ENCODE results near the gene HCN1.
"Not testable (repeated sequence)": the region's sequence is repeated elsewhere in the genome, so short reads cannot be mapped to it uniquely, and the experiment has no call there.

Gene HCN1

GRCh38 chr5:45617859-45618416 is 78.2 kb downstream of the HCN1 start:
- no peak for DNase-seq (ENCODE audit: low read depth)

- no peak for DNase-seq (ENCODE audit: low read depth)
These were observed 86.5 kb downstream of the HCN1 start for GRCh38 chr5:45609661-45610060.

DNA sequence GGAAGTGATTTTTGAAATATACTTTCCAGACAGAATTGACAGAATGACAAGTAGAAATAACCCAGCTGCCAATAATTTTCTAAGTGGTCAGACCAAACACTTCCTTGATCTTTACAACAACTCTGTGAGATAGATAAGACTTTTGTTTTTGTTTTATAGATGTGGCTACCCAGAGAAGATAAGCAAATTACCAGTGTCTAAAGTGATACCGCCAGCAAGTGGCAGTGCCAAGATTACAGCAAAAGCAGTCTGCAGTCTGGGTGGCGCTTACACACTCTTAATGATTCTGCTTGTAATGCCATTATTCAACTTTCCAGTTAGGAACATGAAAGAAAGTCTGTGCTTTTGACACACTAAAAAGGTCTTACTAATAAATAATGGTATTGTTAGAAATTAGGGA is 92.1 kb downstream of the HCN1 start:
- no peak for DNase-seq (ENCODE audit: low read depth)

- DNase-seq (ENCODE audit: low read depth) = no peak
These were observed 94.8 kb downstream of the HCN1 start for GRCh38 chr5:45601424-45601823.

DNA sequence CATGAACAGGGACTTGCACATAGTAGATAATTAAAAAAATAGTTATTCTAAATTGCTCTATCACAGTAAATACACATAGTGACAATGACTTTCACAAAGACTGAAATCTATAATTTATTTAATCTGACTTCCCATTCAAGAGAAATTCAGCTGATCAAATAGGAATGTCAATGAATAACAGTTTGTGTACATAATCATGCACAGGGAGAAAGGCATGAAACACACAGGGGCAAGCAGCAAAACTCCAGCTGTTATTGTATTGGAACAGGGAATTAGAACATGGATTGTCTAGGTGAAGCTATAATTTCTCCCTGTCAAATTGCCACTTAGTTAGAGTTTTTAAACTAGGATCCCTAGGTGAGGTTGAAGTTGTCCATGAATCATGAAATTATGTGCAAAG is 99.9 kb downstream of the HCN1 start:
- DNase-seq (ENCODE audit: low read depth) = no peak

DNA sequence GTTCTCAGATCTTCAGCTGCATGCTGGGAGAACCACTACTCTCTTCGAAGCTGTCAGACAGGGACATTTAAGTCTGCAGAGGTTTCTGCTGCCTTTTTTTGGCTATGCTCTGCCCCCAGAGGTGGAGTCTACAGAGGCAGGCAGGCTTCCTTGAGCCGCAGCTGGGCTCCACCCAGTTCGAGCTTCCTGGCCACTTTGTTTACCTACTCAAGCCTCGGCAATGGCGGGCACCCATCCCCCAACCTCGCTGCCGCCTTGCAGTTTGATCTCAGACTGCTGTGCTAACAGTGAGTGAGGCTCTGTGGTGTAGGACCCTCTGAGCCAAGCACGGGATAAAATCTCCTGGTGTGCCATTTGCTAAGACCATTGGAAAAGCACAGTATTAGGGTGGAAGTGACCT is 110.2 kb downstream of the HCN1 start:
- DNase-seq (ENCODE audit: low read depth) = not testable (repeated sequence)

- no peak for DNase-seq (ENCODE audit: low read depth)
These were observed 117.9 kb downstream of the HCN1 start for GRCh38 chr5:45578270-45578669.

DNA sequence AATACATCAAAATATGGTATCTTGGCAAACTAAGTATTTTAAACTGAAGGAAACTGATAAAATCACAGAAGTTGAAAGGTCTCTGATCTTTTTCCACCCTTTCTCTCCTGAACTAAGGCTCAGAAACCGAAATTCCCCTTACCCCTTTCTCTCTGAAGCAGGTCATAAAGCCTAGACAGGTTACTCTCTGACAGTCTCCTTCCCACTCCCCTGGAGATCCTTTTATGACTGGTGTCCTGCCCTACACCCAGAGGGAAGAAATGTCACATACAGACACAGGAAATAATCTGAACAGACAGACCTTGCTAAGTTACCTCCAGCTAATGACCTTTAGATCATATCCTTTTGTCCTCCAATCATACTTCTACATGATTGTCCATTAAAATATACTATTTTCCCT is 127.4 kb downstream of the HCN1 start:
- DNase-seq (ENCODE audit: low read depth) = no peak

DNA sequence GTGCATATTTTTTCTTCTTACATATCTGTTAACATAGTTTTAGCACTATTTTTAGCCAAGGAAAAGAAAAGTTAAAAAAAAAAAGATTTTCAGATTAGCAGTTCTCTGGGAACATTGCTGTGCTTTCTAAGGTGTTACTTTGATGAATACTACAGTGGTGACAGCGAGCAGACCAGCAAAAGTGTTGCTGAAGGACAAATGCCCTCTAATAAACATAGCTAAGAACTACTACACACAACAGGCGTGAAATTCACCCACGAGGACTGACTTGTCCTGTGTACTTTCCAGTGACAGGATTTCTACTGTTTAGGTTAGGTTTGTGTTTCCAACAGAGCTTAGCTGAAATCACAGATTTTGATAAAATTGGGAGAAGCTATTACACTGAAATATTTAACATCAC is 153.8 kb downstream of the HCN1 start:
- no peak for DNase-seq (ENCODE audit: low read depth)

DNA sequence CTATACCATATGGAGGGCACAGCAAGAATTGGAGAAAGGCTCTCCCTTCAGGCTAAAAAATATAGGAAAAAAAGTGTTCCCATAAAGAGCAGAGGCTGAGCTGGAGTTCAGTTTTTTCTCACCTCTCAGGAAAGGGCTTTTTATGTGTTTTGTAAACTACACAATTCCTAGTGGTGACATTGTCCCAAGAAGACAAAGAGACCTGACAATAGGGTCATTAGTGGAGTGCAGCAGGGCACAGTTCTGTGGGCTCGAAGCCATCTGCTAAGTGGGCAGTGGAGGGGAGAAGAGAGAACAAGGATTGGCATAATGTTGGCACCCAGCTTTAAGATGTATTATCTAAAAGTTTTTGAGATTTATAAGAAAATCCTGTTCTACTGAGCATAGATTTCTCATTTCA is 162.5 kb downstream of the HCN1 start:
- no peak for DNase-seq (ENCODE audit: low read depth)

DNA sequence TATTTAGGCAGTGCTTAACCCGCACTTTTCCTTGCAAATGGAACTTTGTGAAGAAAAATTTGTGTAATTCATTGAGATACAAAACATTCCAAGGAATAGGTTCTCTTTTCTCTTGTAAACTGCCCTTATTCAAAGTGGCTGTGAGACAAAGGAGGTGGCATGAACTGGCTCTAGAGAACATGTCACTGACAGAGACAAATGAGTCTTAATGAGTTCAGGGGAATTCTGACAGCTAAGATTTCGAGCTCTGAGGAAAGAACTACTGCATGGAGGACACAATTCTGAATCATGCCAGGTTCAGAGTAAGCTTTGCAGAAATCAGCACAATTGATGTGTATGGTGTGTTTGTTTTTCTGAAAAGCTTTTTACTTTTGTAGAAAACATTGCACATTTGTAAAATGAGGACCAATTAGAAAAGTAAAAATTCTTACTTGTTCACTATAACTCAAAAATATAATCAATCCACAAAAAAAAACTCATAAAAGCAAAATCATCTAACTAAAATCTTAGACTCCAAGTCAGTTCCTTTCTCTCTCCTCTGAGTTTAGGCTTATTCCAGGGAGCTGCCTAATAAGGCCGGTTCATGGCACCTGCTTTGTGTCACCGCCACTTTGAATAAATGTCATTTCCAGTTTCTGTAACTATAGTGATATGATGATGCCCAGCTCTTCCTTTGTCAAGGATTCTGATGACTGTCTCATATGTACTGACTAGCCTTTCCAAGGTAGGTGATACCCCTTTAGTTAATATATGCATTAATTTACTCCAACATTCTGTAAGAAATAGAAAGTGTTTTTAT is 163.2 kb downstream of the HCN1 start:
- no peak for DNase-seq (ENCODE audit: low read depth)

DNA sequence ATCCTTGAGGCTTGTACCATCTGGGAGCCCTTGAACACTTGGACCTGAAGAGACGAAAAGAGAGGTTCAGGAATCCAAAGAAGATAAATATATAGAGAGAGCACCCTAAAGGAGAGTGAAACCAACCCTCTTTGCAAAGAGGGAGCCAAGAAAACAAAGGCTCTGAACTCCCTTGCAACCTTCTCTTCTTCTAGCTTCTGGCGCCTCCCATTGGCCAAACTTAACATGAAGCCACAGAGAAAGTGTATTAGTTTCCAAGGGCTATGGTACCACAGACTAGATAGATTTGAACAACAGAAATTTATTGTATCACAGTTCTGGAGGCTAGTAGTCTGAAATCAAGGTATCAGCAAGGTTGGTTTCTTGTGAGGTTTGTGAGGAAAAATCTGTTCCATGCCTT is 175.1 kb downstream of the HCN1 start:
- no peak for DNase-seq (ENCODE audit: low read depth)

GRCh38 chr5:45512521-45512920 is 183.7 kb downstream of the HCN1 start:
- no peak for DNase-seq (ENCODE audit: low read depth)

- no peak for DNase-seq (ENCODE audit: low read depth)
These were observed 186.8 kb downstream of the HCN1 start for GRCh38 chr5:45509371-45509770.

- no peak for DNase-seq (ENCODE audit: low read depth)
These were observed 188.0 kb downstream of the HCN1 start for GRCh38 chr5:45508135-45508534.

- no peak for DNase-seq (ENCODE audit: low read depth)
These were observed 189.0 kb downstream of the HCN1 start for GRCh38 chr5:45507178-45507577.

DNA sequence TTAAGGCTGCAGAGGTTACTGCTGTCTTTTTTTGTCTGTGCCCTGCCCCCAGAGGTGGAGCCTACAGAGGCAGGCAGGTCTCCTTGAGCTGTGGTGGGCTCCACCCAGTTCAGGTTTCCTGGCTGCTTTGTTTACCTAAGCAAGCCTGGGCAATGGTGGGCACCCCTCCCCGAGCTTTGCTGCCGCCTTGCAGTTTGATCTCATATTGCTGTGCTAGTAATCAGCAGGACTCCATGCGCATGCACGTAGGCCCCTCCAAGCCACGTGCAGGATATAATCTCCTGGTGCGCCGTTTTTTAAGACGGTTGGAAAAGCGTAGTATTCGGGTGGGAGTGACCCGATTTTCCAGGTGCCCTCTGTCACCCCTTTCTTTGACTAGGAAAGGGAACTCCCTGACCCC is 197.2 kb downstream of the HCN1 start:
- DNase-seq (ENCODE audit: low read depth) = not testable (repeated sequence)

DNA sequence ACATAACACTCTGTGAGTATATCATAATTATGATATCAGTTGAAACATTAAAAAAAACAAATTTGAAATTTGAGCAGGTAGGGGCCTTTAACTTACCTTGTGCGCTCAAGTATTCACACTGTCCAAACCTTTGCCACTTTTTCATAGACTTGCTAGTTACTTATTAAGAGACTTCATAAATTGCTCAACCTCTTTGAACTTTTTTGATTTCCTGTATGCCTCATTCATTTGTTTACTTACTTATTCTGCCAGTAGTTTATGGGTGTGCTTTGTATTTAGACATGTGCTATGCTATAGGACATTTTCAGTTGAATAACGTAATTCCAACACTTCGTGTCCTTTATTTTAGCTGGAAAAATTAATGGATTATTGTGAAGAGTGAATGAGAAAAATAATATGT is 204.8 kb downstream of the HCN1 start:
- no peak for DNase-seq (ENCODE audit: low read depth)

- DNase-seq (ENCODE audit: low read depth) = no peak
These were observed 211.4 kb downstream of the HCN1 start for GRCh38 chr5:45484781-45485180.

GRCh38 chr5:45454114-45454513 is 242.1 kb downstream of the HCN1 start:
- DNase-seq (ENCODE audit: low read depth) = no peak

DNA sequence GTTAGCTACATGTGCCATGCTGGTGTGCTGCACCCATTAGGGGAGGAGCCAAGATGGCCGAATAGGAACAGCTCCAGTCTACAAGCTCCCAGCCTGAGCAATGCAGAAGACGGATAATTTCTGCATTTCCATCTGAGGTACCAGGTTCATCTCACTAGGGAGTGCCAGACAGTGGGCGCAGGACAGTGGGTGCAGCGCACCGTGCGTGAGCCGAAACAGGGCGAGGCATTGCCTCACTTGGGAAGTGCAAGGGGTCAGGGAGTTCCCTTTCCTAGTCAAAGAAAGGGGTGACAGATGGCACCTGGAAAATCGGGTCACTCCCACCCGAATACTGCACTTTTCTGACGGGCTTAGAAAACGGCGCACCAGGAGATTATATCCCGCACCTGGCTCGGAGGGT is 251.3 kb downstream of the HCN1 start:
- not testable (repeated sequence) for DNase-seq (ENCODE audit: low read depth)

DNA sequence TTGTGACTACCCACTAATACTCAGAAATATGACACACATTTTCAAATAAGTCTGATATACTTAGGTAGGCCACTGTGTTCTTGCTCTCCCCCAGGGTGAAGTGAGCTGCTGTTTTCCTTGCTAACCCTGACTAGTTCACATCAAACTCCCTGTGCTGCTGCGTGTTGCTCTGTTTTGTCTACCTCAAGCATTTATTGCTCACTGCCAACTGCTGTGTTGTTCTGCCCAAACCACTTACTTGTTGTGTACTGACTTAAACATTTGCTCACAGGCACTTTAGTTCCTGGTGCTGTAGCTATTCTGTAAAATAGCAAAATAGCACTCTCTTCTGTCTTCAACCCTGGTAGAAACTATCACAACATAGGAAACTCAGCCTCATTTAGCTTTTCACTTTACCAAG is 255.7 kb downstream of the HCN1 start:
- no peak for DNase-seq (ENCODE audit: low read depth)

DNA sequence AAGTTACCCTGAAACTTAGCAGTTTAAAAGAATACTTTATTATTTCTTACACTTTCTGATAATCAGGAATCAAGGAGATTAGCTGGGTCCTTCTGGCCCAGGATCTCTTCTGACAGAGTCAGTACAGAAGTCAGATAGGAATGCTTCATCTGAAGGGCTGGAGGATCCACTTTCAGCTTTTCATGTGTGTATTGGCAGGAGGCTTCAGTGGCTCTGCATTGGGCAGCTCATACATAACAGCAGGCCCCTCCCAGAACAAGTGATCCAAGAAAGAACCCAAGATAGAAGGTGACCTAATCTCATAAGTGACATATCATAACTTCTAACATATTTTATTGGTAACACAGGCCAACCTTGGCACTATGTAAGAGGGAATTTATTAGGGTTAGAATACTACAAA is 258.4 kb downstream of the HCN1 start:
- DNase-seq (ENCODE audit: low read depth) = no peak

Measured in activated T-cell treated with anti-CD3 and anti-CD28 coated beads for 48 hours (primary cell).